ENCODE measurements around the gene MTCL1. TPM values are rescaled to one million over a fixed set of nuclear protein-coding genes. Genes with fewer than 3 reads are reported as not detected.

Gene MTCL1
- total RNA-seq, 4 donors from 2014 or later, result 2.2 to 6.8 (median 4.0) TPM

DNA sequence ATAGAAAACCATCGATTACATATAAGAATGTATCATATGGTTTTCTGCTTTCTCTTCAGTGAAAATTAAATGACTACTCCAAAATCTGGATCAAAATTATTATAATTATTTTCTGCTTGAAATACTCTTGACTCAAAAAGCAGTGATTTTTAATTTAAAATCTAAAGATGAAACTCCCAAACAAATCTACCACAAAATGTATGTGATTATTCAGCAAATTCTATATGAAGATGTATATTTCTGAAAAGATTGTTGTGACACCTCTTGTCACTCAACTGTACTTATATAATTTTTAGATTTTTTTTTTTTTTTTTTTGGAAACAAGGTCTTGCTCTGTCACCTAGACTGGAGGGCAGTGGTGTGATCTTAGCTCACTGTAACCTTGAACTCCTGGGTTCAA lies 98.6 kb downstream of the MTCL1 start:
- TF ChIP-seq, protein P1, sequence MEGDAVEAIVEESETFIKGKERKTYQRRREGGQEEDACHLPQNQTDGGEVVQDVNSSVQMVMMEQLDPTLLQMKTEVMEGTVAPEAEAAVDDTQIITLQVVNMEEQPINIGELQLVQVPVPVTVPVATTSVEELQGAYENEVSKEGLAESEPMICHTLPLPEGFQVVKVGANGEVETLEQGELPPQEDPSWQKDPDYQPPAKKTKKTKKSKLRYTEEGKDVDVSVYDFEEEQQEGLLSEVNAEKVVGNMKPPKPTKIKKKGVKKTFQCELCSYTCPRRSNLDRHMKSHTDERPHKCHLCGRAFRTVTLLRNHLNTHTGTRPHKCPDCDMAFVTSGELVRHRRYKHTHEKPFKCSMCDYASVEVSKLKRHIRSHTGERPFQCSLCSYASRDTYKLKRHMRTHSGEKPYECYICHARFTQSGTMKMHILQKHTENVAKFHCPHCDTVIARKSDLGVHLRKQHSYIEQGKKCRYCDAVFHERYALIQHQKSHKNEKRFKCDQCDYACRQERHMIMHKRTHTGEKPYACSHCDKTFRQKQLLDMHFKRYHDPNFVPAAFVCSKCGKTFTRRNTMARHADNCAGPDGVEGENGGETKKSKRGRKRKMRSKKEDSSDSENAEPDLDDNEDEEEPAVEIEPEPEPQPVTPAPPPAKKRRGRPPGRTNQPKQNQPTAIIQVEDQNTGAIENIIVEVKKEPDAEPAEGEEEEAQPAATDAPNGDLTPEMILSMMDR (IDR thresholded peaks at IDR 0.05), result no peak
- TF ChIP-seq POLR2A (IDR thresholded peaks at IDR 0.05), result no peak
- H3K4me3 ChIP-seq (ENCODE audit: low read depth, poor library complexity, severe bottlenecking), result no peak overlapping the region
- WGBS, 2 donors, result 72 to 94% methylated on average over 1 of the region's 1 CpG
- DNase-seq (ENCODE audit: low spot score in 2 of 2), result no peak
- intact Hi-C loops (cut with DNase I; ENCODE audit: low total_unique reads), result no loop called here

DNA sequence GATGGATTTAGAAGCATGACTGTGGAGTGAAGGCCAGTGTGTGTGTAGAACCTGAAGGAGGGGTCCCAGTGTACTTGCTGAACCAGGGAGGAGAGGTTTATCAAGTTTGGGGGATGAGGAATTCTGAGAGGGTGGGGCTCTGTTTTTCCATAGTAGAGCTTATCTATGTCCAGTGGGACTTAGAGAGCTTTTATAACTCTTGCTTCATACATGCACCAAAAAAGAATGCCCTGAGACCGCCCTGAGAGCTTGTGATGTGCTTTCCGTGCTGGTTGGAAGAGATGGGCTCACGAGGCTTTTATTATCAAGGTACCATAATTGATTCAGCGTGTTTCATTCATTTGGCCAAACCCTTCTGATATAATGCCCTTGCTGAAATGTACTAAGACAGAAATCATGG lies 100.2 kb downstream of the MTCL1 start:
- intact Hi-C loops (cut with DNase I; ENCODE audit: low total_unique reads), result no loop called here
- TF ChIP-seq, protein P1 (IDR thresholded peaks at IDR 0.05), result no peak
- TF ChIP-seq POLR2A (IDR thresholded peaks at IDR 0.05), result no peak
- no peak for DNase-seq (ENCODE audit: low spot score in 2 of 2)
- WGBS, 2 donors, result 77 to 84% methylated on average over 4 of the region's 4 CpGs
- H3K4me3 ChIP-seq (ENCODE audit: low read depth, poor library complexity, severe bottlenecking), result no peak overlapping the region

DNA sequence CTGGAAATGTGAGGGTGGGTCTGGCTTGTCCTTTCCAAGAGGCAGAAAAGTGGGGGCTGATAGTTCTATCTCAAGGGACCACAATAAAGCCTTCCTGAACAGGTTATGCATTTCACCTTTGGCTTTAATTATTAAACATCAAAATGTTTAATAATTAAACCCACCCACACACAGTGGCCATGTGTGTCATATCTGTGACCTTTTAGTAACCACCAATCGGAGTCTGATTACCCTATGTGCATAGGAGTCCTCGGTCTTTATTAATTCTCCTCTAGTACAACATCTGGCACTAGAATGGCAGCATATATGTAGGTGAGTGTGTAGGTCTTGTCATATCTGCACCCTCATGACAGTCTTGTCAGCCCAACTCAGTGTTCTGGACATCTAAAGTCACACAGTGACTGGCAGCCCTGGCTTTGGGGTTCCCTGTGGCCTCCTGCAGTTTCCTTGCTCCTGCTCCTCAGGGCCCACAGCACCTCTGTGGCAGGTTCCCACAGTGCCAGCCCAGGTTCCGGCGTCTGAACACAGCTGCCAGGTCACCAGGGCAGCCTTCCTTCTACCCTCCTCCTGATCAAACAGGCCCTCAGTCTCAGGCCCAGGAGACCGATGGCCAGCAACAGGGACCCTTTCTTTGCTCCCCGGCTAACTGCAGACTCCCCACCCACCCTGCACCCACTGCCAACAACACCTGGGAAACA lies 100.9 kb downstream of the MTCL1 start:
- WGBS, 2 donors, result 94 to 95% methylated on average over 6 of the region's 6 CpGs
- no peak for TF ChIP-seq POLR2A (IDR thresholded peaks at IDR 0.05)
- TF ChIP-seq, protein P1 (IDR thresholded peaks at IDR 0.05), result no peak

DNA sequence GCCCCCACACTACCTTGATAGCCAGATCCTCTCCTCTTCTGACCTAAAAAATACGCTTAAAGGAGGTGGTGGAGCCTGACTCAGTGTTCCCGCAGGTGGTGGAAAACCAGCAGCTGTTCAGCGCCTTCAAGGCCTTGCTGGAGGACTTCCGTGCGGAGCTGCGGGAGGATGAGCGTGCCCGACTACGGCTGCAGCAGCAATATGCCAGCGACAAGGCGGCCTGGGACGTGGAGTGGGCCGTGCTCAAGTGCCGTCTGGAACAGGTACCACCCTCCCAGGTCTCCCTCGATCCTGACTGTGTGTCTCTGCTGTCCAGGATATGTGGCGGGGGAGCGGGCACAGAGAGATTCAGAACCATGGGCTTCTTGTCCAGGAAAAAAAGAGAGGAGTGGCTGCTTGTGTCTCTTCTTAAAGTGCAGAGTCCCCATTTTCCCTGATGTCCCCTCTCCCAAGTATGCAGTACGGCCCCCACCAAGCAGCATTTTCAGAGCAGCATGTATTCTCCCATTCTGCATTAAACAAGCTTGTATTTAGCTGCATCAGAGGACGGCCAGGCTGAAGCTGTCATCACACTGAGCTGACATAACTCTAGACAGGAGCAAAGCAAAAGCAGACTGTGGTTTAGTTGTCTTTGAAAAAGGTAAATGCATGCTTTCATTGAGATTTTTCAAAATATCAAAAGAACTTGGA lies 101.6 kb downstream of the MTCL1 start:
- intact Hi-C loops (cut with DNase I; ENCODE audit: low total_unique reads), result no loop called here
- TF ChIP-seq POLR2A (IDR thresholded peaks at IDR 0.05), result no peak
- TF ChIP-seq, protein P1 (IDR thresholded peaks at IDR 0.05), result no peak
- no peak overlapping the region for H3K4me3 ChIP-seq (ENCODE audit: low read depth, poor library complexity, severe bottlenecking)
- WGBS, 2 donors, result 94 to 96% methylated on average over 19 of the region's 19 CpGs
- no peak for DNase-seq (ENCODE audit: low spot score in 2 of 2)

More for the DNA sequence above, 100.9 kb downstream of the MTCL1 start:
- intact Hi-C loops (cut with DNase I; ENCODE audit: low total_unique reads), result no loop called here
- no peak for DNase-seq (ENCODE audit: low spot score in 2 of 2)
- no peak overlapping the region for H3K4me3 ChIP-seq (ENCODE audit: low read depth, poor library complexity, severe bottlenecking)

DNA sequence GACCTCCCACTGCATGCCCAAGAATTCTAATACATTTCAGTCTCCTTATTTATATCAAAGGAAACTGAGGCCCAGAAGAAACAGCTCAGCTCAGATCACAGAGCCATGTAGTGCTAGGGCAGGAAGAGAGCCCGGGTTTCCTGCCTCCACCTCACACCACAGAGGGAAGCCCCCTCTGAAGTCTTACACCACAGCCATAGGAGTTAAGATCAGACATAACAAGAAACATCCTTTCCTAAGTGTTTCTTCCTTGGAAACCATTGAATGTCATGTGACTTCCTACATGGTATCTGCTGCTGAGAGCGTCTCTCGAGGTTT lies 102.1 kb downstream of the MTCL1 start:
- TF ChIP-seq, protein P1 (IDR thresholded peaks at IDR 0.05), result no peak
- TF ChIP-seq POLR2A (IDR thresholded peaks at IDR 0.05), result no peak
- no peak overlapping the region for H3K4me3 ChIP-seq (ENCODE audit: low read depth, poor library complexity, severe bottlenecking)
- no peak for DNase-seq (ENCODE audit: low spot score in 2 of 2)
- 69 to 72% methylated on average over 3 of the region's 3 CpGs for WGBS, 2 donors
- intact Hi-C loops (cut with DNase I; ENCODE audit: low total_unique reads), result no loop called here
